Hepatocyte (in vitro differentiated cells): Measurements from ENCODE around the gene ITPR2.

Source experiments
- CTCF ChIP-seq: fragments of 200-600 bp; sonication (generic); IDR thresholded peaks from 2 replicates; pipeline ENCODE4 v1.5.1; 2016; ENCODE audit warnings: antibody characterized with exemption, mild to moderate bottlenecking; ENCODE audit not compliant: poor library complexity
- EZH2 ChIP-seq: fragments of 200-600 bp; sonication (generic); IDR thresholded peaks from 2 replicates; pipeline ENCODE4 v1.6.1; 2016; ENCODE audit warnings: antibody characterized with exemption, mild to moderate bottlenecking, borderline replicate concordance
- EZH2phosphoT487 ChIP-seq: fragments of 200-600 bp; sonication (generic); IDR thresholded peaks from one replicate; pipeline ENCODE4 v1.6.1; 2018; ENCODE audit warnings: antibody characterized with exemption, mild to moderate bottlenecking, low read depth, moderate library complexity; ENCODE audit not compliant: unreplicated experiment, severe bottlenecking

GRCh38 chr12:26828280-26829073 lies 4.5 kb downstream of the ITPR2 start:
- TF ChIP-seq CTCF, result no peak
- TF ChIP-seq EZH2, result no peak
- no peak for TF ChIP-seq EZH2phosphoT487
